Adrenal gland (tissue), 5 donors: ENCODE results near the gene PPP1R9A.

Source experiments
- CTCF ChIP-seq, 6 experiments: fragments of 450-650 bp in 4 of 6; fragments of 200-600 bp in 2 of 6; sonication (generic) in 1 of 6; IDR thresholded peaks; 1 replicate in 5 of 6; 2 replicates in 1 of 6; pipeline versions ENCODE4 v1.5.1 to v1.8.0; 2016 to 2021; ENCODE audit warnings: antibody characterized with exemption in 6 of 6, mild to moderate bottlenecking in 2 of 6, moderate library complexity in 1 of 6
- POLR2A ChIP-seq, 2 donors: fragments of 450-650 bp; IDR thresholded peaks; one replicate each; pipeline ENCODE4 v1.6.1; 2017; ENCODE audit warnings: antibody characterized with exemption in 2 of 2, mild to moderate bottlenecking in 2 of 2, moderate library complexity in 1 of 2
- donor health status: DM: no; HTN: no; CAD: no.

- no peak for TF ChIP-seq CTCF (IDR thresholded peaks at IDR 0.05)
- no peak for TF ChIP-seq POLR2A (IDR thresholded peaks at IDR 0.05)
These were observed 120.0 kb downstream of the PPP1R9A start for GRCh38 chr7:95027234-95027872.
